Measurements from ENCODE around the gene ZNRF2.

DNA sequence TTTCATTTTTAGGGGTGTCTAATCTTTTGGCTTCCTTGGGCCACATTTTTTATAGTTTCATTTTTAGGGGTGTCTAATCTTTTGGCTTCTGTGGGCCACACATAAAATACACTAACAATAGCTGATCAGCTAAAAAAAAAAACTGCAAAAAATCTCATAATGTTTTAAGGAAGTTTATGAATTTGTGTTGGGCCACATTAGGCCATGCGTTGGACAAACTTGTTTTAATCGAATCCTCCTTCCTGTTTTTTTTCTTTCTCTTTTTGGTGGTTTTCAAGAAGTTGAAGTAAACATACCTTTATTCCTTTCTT, 37.4 kb downstream of the ZNRF2 start:
- TF ChIP-seq, protein P1, sequence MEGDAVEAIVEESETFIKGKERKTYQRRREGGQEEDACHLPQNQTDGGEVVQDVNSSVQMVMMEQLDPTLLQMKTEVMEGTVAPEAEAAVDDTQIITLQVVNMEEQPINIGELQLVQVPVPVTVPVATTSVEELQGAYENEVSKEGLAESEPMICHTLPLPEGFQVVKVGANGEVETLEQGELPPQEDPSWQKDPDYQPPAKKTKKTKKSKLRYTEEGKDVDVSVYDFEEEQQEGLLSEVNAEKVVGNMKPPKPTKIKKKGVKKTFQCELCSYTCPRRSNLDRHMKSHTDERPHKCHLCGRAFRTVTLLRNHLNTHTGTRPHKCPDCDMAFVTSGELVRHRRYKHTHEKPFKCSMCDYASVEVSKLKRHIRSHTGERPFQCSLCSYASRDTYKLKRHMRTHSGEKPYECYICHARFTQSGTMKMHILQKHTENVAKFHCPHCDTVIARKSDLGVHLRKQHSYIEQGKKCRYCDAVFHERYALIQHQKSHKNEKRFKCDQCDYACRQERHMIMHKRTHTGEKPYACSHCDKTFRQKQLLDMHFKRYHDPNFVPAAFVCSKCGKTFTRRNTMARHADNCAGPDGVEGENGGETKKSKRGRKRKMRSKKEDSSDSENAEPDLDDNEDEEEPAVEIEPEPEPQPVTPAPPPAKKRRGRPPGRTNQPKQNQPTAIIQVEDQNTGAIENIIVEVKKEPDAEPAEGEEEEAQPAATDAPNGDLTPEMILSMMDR (IDR thresholded peaks at IDR 0.05) = no peak
- no peak for TF ChIP-seq POLR2A (IDR thresholded peaks at IDR 0.05)

Data from esophagus squamous epithelium (tissue), 4 donors.